H1 (cell line): ENCODE results near the gene CRADD. TPM values are rescaled to one million over a fixed set of nuclear protein-coding genes. Genes with fewer than 3 reads are reported as not detected.

Source experiments
- CTCF ChIA-PET: fragments of 300-600 bp; sonication (Branson Sonifier 250); formaldehyde crosslinking; loops from one replicate; lab custom pipeline; 2021; ENCODE audit not compliant: partially characterized antibody; lab: Charles Lee
- POLR2A ChIA-PET: fragments of 300-600 bp; sonication (Branson Sonifier 250); formaldehyde crosslinking; loops from one replicate; lab custom pipeline; 2021; ENCODE audit warnings: inconsistent platforms; ENCODE audit not compliant: partially characterized antibody; lab: Charles Lee
- DNase-seq, 2 experiments: peaks; one replicate each; pipeline versions ENCODE4 v3.0.0 to v3.0.0-alpha.2; 2010 to 2022; ENCODE audit warnings: low spot score in 2 of 2, low read depth in 1 of 2, mixed read lengths in 1 of 2
- FAIRE-seq: peaks from 2 replicates; lab custom pipeline; 2011; peaks lifted over from hg19 to GRCh38; lab: Jason Lieb, UNC
- H2AFZ ChIP-seq: 2 replicates; pipeline ENCODE4 v1.8.1; 2012; ENCODE audit warnings: low read length, inconsistent platforms
- H2AK5ac ChIP-seq: 2 replicates; pipeline ENCODE4 v1.6.1; 2013; ENCODE audit warnings: low read depth, low read length
- H2BK120ac ChIP-seq: replicated peaks from 2 replicates; pipeline ENCODE3; 2013; ENCODE audit warnings: low read depth, low read length, inconsistent platforms
- H2BK12ac ChIP-seq: 2 replicates; pipeline ENCODE4 v1.6.1; 2013; ENCODE audit warnings: low read depth, low read length
- H2BK15ac ChIP-seq: 2 replicates; pipeline ENCODE4 v1.6.1; 2013; ENCODE audit warnings: low read length
- H2BK20ac ChIP-seq: 2 replicates; pipeline ENCODE4 v1.6.1; 2013; ENCODE audit warnings: low read length
- H2BK5ac ChIP-seq: 2 replicates; pipeline ENCODE4 v1.6.1; 2013; ENCODE audit warnings: low read depth, low read length
- H3K14ac ChIP-seq: 2 replicates; pipeline ENCODE4 v1.6.1; 2013; ENCODE audit warnings: inconsistent platforms; ENCODE audit not compliant: insufficient read length
- H3K18ac ChIP-seq: 2 replicates; pipeline ENCODE4 v1.6.1; 2013; ENCODE audit warnings: low read length; ENCODE audit errors: extremely low read depth
- H3K23ac ChIP-seq: 2 replicates; pipeline ENCODE4 v1.6.1; 2013; ENCODE audit warnings: inconsistent platforms; ENCODE audit not compliant: insufficient read length
- H3K23me2 ChIP-seq: 2 replicates; pipeline ENCODE4 v1.6.1; 2013; ENCODE audit warnings: low read depth, low read length
- H3K27ac ChIP-seq: 2 replicates; pipeline ENCODE4 v1.6.1; 2011; ENCODE audit warnings: low read depth, low read length, inconsistent platforms
- H3K27me3 ChIP-seq, 4 experiments: replicated peaks in 1 of 4; 1 replicate in 1 of 4; 2 replicates in 3 of 4; pipeline versions ENCODE4 v1.6.1 to v1.8.1; 2011 to 2013; ENCODE audit warnings: low read length in 3 of 4, mild to moderate bottlenecking in 3 of 4, inconsistent platforms in 2 of 4, mixed read lengths in 2 of 4, moderate library complexity in 1 of 4; ENCODE audit not compliant: control insufficient read depth in 3 of 4, insufficient read depth in 3 of 4; ENCODE audit errors: extremely low read depth in 1 of 4
- H3K36me3 ChIP-seq, 4 experiments: 2 replicates each; pipeline versions ENCODE4 v1.6.1 to v1.8.1; 2011 to 2013; ENCODE audit warnings: mild to moderate bottlenecking in 4 of 4, low read length in 3 of 4, moderate library complexity in 2 of 4, control low read depth in 1 of 4, inconsistent platforms in 1 of 4; ENCODE audit not compliant: insufficient read depth in 4 of 4, control insufficient read depth in 2 of 4
- H3K4ac ChIP-seq: replicated peaks from 2 replicates; pipeline ENCODE3; 2013; ENCODE audit warnings: low read length, low read depth, mixed read lengths, inconsistent platforms; ENCODE audit not compliant: insufficient read length
- H3K4me1 ChIP-seq, 4 experiments: replicated peaks in 1 of 4; 1 replicate in 1 of 4; 2 replicates in 3 of 4; pipeline versions ENCODE4 v1.6.1 to v1.8.1; 2011 to 2013; ENCODE audit warnings: low read length in 3 of 4, inconsistent platforms in 2 of 4, mixed read lengths in 1 of 4; ENCODE audit not compliant: insufficient read depth in 4 of 4, control insufficient read depth in 3 of 4
- H3K4me2 ChIP-seq, 2 experiments: 2 replicates each; pipeline versions ENCODE4 v1.6.1 to v1.8.1; 2011 to 2013; ENCODE audit warnings: low read depth in 2 of 2, low read length in 2 of 2, control low read depth in 1 of 2, inconsistent platforms in 1 of 2, mild to moderate bottlenecking in 1 of 2; ENCODE audit not compliant: insufficient read depth in 1 of 2
- H3K4me3 ChIP-seq, 4 experiments: fragments of 200-600, 300-600 bp in 1 of 4; sonication (generic), shearing (Covaris generic), sonication (Bioruptor Twin) in 1 of 4; 2 replicates each; pipeline versions ENCODE4 v1.5.1 to v1.8.1; 2011 to 2016; ENCODE audit warnings: low read length in 4 of 4, low read depth in 3 of 4, control low read depth in 2 of 4, inconsistent platforms in 2 of 4, mild to moderate bottlenecking in 2 of 4, mixed read lengths in 1 of 4, moderate library complexity in 1 of 4; ENCODE audit not compliant: insufficient read depth in 2 of 4; ENCODE audit errors: extremely low read depth in 1 of 4
- H3K56ac ChIP-seq: replicated peaks from 2 replicates; pipeline ENCODE3; 2013; ENCODE audit warnings: low read depth, mild to moderate bottlenecking, mixed read lengths, low read length, inconsistent platforms; ENCODE audit not compliant: insufficient read length
- H3K79me1 ChIP-seq: 2 replicates; pipeline ENCODE4 v1.6.1; 2013; ENCODE audit warnings: low read depth, low read length, control low read depth
- H3K79me2 ChIP-seq, 2 experiments: 2 replicates each; pipeline versions ENCODE4 v1.6.1 to v1.8.1; 2012 to 2013; ENCODE audit warnings: low read length in 2 of 2, mild to moderate bottlenecking in 2 of 2, inconsistent platforms in 1 of 2; ENCODE audit not compliant: insufficient read depth in 2 of 2, control insufficient read depth in 1 of 2
- H3K9ac ChIP-seq, 4 experiments: replicated peaks in 1 of 4; 1 replicate in 1 of 4; 2 replicates in 3 of 4; pipeline versions ENCODE4 v1.6.1 to v1.8.1; 2011 to 2013; ENCODE audit warnings: low read depth in 3 of 4, low read length in 3 of 4, control low read depth in 2 of 4, mild to moderate bottlenecking in 2 of 4, moderate library complexity in 2 of 4, inconsistent platforms in 1 of 4; ENCODE audit errors: extremely low read depth in 1 of 4
- H3K9me3 ChIP-seq, 2 experiments: 2 replicates each; pipeline versions ENCODE4 v1.6.1 to v1.8.1; 2012 to 2013; ENCODE audit warnings: mild to moderate bottlenecking in 2 of 2, moderate library complexity in 2 of 2, control low read depth in 1 of 2, inconsistent platforms in 1 of 2, low read depth in 1 of 2, low read length in 1 of 2, mixed read lengths in 1 of 2; ENCODE audit not compliant: insufficient read depth in 2 of 2
- H4K20me1 ChIP-seq, 2 experiments: replicated peaks in 1 of 2; 2 replicates each; pipeline versions ENCODE3 to v1.8.1; 2011 to 2013; ENCODE audit warnings: inconsistent platforms in 2 of 2, low read length in 2 of 2, mild to moderate bottlenecking in 1 of 2; ENCODE audit not compliant: insufficient read depth in 2 of 2, control insufficient read depth in 1 of 2
- H4K5ac ChIP-seq: 2 replicates; pipeline ENCODE4 v1.6.1; 2013; ENCODE audit warnings: low read length, low read depth, mixed read lengths, inconsistent platforms; ENCODE audit not compliant: insufficient read length
- H4K8ac ChIP-seq: 2 replicates; pipeline ENCODE4 v1.8.0; 2013; ENCODE audit warnings: mild to moderate bottlenecking, moderate library complexity, low read length, inconsistent platforms; ENCODE audit not compliant: insufficient read depth; ENCODE audit errors: extremely low read depth
- H4K91ac ChIP-seq: replicated peaks from 2 replicates; pipeline ENCODE3; 2013; ENCODE audit warnings: low read length, mixed read lengths, inconsistent platforms; ENCODE audit not compliant: insufficient read length
- BCL11A ChIP-seq, 2 experiments: IDR thresholded peaks; one replicate each; pipeline ENCODE4 v1.6.1; 2011; ENCODE audit warnings: low read depth in 2 of 2, low read length in 2 of 2, mild to moderate bottlenecking in 2 of 2
- CBX5 ChIP-seq: fragments of 300-800, 300-1000 bp; sonication (generic); IDR thresholded peaks from 2 replicates; pipeline ENCODE4 v1.7.1; 2016; ENCODE audit warnings: antibody characterized with exemption, low read length, low read depth
- CBX8 ChIP-seq: fragments of 300-800, 300-1000 bp; sonication (generic); IDR thresholded peaks from 2 replicates; pipeline ENCODE4 v1.7.1; 2016; ENCODE audit warnings: low read depth, low read length, borderline replicate concordance
- CHD2 ChIP-seq: IDR thresholded peaks from 2 replicates; pipeline ENCODE4 v1.6.1; 2012; ENCODE audit warnings: low read length, improper control_type of control experiment
- GTF2F1 ChIP-seq: IDR thresholded peaks from 2 replicates; pipeline ENCODE4 v1.6.1; 2012; ENCODE audit warnings: low read depth, low read length, improper control_type of control experiment, borderline replicate concordance
- KDM1A ChIP-seq: fragments of 200-600, 300-600 bp; sonication (generic); IDR thresholded peaks from 2 replicates; pipeline ENCODE4 v1.7.1; 2016; ENCODE audit warnings: mild to moderate bottlenecking, low read length, borderline replicate concordance
- KDM4A ChIP-seq: IDR thresholded peaks from one replicate; pipeline ENCODE4 v1.7.1; 2012; ENCODE audit warnings: low read depth, mild to moderate bottlenecking, moderate library complexity, low read length, inconsistent platforms; ENCODE audit not compliant: severe bottlenecking
- POLR2AphosphoS5 ChIP-seq: IDR thresholded peaks from 2 replicates; pipeline ENCODE4 v1.6.1; 2011; ENCODE audit warnings: low read depth, low read length
- RAD21 ChIP-seq, 2 experiments: IDR thresholded peaks in 1 of 2; conservative IDR thresholded peaks in 1 of 2; 2 replicates each; pipeline ENCODE4 v1.6.1; 2011; ENCODE audit warnings: low read depth in 2 of 2, low read length in 2 of 2, improper control_type of control experiment in 1 of 2, inconsistent platforms in 1 of 2, mild to moderate bottlenecking in 1 of 2, moderate library complexity in 1 of 2
- RFX5 ChIP-seq: IDR thresholded peaks from 2 replicates; pipeline ENCODE4 v1.6.1; 2011; ENCODE audit warnings: low read depth, low read length, improper control_type of control experiment, borderline replicate concordance
- SIN3A ChIP-seq, 2 experiments: IDR thresholded peaks in 1 of 2; conservative IDR thresholded peaks in 1 of 2; 2 replicates each; pipeline ENCODE4 v1.6.1; 2011 to 2012; ENCODE audit warnings: low read length in 2 of 2, improper control_type of control experiment in 1 of 2, low read depth in 1 of 2, mild to moderate bottlenecking in 1 of 2
- WGBS, 2 experiments: shearing (Covaris generic) in 1 of 2; methylation state at CpG; one replicate each; pipeline versions ENCODE4 v1.1.6 to v1.1.7; 2013 to 2015; ENCODE audit warnings: low lambda C conversion rate in 2 of 2, mixed read lengths in 2 of 2, inconsistent platforms in 1 of 2, low coverage in 1 of 2, missing lambda C conversion rate in 1 of 2; ENCODE audit not compliant: insufficient replicate concordance in 2 of 2, insufficient coverage in 1 of 2, insufficient read length in 1 of 2; ENCODE audit errors: extremely low coverage in 1 of 2, missing lambda C conversion rate in 1 of 2; 5-methylcytosine and 5-hydroxymethylcytosine counted together
- polyA plus RNA-seq, 7 experiments: library from polyadenylated mRNA; depleted of rRNA in 3 of 7; stranded (reverse) in 5 of 7; unstranded in 2 of 7; fragments of >200 nt in 5 of 7; fragments of 200-250 nt in 2 of 7; gene quantifications; 1 replicate in 5 of 7; 2 replicates in 1 of 7; 4 replicates in 1 of 7; pipeline versions ENCODE4 v1.2.1 to v1.2.3, GENCODE V29; 2011 to 2013; ENCODE audit warnings: missing spikeins in 2 of 7, mixed read lengths in 2 of 7
- total RNA-seq: library from RNA; stranded (reverse); fragmentation: NEBNext Ultra II Directional; extraction: Animal tissue kit (Norgen Biotek cat#: 25700); gene quantifications from 2 replicates; pipeline ENCODE4 v1.2.1, GENCODE V29; 2021

The CRADD gene
- total and polyA plus RNA-seq, 2 of the 8 experiments (the other 6 are each of a cell fraction or from before 2014, with no cell fraction given): 8.1 to 15.4 TPM

DNA sequence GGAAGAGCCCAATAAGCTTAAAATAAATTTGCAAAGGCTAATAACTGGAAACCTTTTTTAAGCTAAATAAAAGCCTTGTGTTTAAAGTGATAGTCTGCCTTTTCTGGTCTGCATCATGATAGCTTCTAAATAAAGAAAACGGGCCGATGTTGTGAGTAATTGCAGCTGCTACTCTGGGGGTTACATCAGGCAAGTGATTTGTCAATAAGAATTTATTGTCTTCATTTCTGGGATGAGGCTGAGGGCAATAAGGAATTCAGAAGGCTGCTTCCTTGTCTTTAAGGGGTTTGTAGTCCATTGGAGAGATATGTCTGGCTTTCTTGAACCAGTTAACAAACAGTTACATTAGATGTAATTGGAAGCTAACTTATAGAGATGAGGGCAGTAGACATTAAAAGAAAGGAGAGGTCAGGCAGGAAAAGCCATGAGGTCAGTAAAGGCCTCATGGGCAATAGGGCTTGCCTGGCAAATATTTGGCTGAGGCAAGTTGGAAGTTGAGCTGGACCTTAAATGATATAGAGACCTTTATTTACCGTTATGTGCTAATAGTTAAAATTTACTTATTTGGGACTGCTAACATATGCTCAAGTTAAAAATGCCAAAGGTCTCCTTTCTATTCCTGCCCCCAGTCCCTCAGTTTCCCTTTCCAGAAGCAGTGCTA lies 85.0 kb downstream of the CRADD start:
- H3K27ac ChIP-seq: no peak overlapping the region
- no peaks in the 10 kb centered on the region for H3K79me2 ChIP-seq
- no peaks in the 10 kb centered on the region; a peak in 3 of 7 replicates for H3K4me1 ChIP-seq
- H4K5ac ChIP-seq: no peak overlapping the region
- POLR2A ChIA-PET: interaction anchor here (1.1 kb wide), 2 partner anchors 9 to 20 kb away, joined by 3 read pairs; no protein-coding TSS in a partner anchor
- H3K23ac ChIP-seq: no peak overlapping the region
- no peaks in the 10 kb centered on the region for H3K36me3 ChIP-seq
- CTCF ChIA-PET: interaction anchor here (0.8 to 2.0 kb wide), 12 partner anchors 13 to 341 kb away, joined by 3 to 11 read pairs (median 3); partner anchors contain the start of gene SOCS2
- H3K18ac ChIP-seq: no peak overlapping the region
- no peak overlapping the region for H3K4me2 ChIP-seq
- H4K91ac ChIP-seq: no peak overlapping the region
- H3K27me3 ChIP-seq: no peaks in the 10 kb centered on the region
- no peak overlapping the region for H2AK5ac ChIP-seq
- no peak overlapping the region for H3K14ac ChIP-seq
- DNase-seq: no peak
- no peak overlapping the region for H2BK5ac ChIP-seq
- no peak overlapping the region for H3K56ac ChIP-seq
- no peak overlapping the region for H2BK15ac ChIP-seq
- H3K4me3 ChIP-seq: no peak overlapping the region
- no peak overlapping the region for H2AFZ ChIP-seq
- no peaks in the 10 kb centered on the region for H4K20me1 ChIP-seq
- H3K4ac ChIP-seq: no peak overlapping the region
- WGBS, 2 experiments: 89% methylated on average over 3 of the region's 3 CpGs; no CpG with 5 or more reads in 1 of the 2 experiments
- H3K9me3 ChIP-seq: no peaks in the 10 kb centered on the region
- no peak for FAIRE-seq
- H2BK120ac ChIP-seq: no peak overlapping the region
- H2BK12ac ChIP-seq: no peak overlapping the region
- H3K23me2 ChIP-seq: no peaks in the 10 kb centered on the region
- H4K8ac ChIP-seq: no peak overlapping the region
- no peak overlapping the region for H3K9ac ChIP-seq
- H3K79me1 ChIP-seq: no peaks in the 10 kb centered on the region
- no peak overlapping the region for H2BK20ac ChIP-seq
- TF ChIP-seq CBX8 (no peak), GTF2F1 (no peak), BCL11A (IDR thresholded peaks at IDR 0.05; ENCODE audit: low read depth in 2 of 2, low read length in 2 of 2) (no peak), CHD2 (no peak), RFX5 (no peak), POLR2AphosphoS5 (no peak), KDM1A (no peak), KDM4A (no peak), CBX5 (no peak), RAD21 (IDR thresholded peaks at IDR 0.05 in 1 of 2, conservative IDR thresholded peaks at IDR 0.05 in 1 of 2; ENCODE audit: low read depth in 2 of 2, low read length in 2 of 2) (no peak), SIN3A (conservative IDR thresholded peaks at IDR 0.05 in 1 of 2, IDR thresholded peaks at IDR 0.05 in 1 of 2; ENCODE audit: low read depth in 1 of 2, low read length in 2 of 2) (no peak)
